Chondrocyte (in vitro differentiated cells): Measurements from ENCODE around the gene RNF167. TPM values are rescaled to one million over a fixed set of nuclear protein-coding genes. Genes with fewer than 3 reads are reported as not detected.

Source experiments
- DNase-seq: peaks from one replicate; pipeline ENCODE4 v3.0.0; 2021; ENCODE audit warnings: mixed read lengths, low spot score
- H3K27ac Mint-ChIP-seq: one replicate; pipeline ENCODE4 v1.8.0; 2021; ENCODE audit warnings: mild to moderate bottlenecking, moderate library complexity, mixed read lengths; ENCODE audit not compliant: unreplicated experiment
- H3K27me3 Mint-ChIP-seq: 2 replicates; pipeline ENCODE4 v1.8.0; 2021; ENCODE audit warnings: low read depth, mixed read lengths
- H3K36me3 Mint-ChIP-seq: 2 replicates; pipeline ENCODE4 v1.8.0; 2021; ENCODE audit warnings: low read depth, mixed read lengths
- H3K4me1 Mint-ChIP-seq: 2 replicates; pipeline ENCODE4 v1.8.0; 2021; ENCODE audit warnings: low read depth, mild to moderate bottlenecking, mixed read lengths
- H3K4me3 Mint-ChIP-seq: one replicate; pipeline ENCODE4 v1.8.0; 2021; ENCODE audit warnings: mild to moderate bottlenecking, moderate library complexity, mixed read lengths; ENCODE audit not compliant: unreplicated experiment
- H3K9me3 Mint-ChIP-seq: 2 replicates; pipeline ENCODE4 v1.8.0; 2021; ENCODE audit warnings: low read depth, mixed read lengths
- total RNA-seq: library from RNA; stranded (reverse); gene quantifications from 3 replicates; pipeline ENCODE4 v1.2.1, GENCODE V29; 2021
- TF ChIP-seq, protein P1 (sequence below): fragments of 200-600 bp; sonication (generic); IDR thresholded peaks from 2 replicates; pipeline ENCODE4 v1.5.0; 2021; ENCODE audit warnings: antibody characterized with exemption, mild to moderate bottlenecking, moderate library complexity

Gene RNF167
- total RNA-seq, 1 donor from 2014 or later, result 74.5 TPM

DNA sequence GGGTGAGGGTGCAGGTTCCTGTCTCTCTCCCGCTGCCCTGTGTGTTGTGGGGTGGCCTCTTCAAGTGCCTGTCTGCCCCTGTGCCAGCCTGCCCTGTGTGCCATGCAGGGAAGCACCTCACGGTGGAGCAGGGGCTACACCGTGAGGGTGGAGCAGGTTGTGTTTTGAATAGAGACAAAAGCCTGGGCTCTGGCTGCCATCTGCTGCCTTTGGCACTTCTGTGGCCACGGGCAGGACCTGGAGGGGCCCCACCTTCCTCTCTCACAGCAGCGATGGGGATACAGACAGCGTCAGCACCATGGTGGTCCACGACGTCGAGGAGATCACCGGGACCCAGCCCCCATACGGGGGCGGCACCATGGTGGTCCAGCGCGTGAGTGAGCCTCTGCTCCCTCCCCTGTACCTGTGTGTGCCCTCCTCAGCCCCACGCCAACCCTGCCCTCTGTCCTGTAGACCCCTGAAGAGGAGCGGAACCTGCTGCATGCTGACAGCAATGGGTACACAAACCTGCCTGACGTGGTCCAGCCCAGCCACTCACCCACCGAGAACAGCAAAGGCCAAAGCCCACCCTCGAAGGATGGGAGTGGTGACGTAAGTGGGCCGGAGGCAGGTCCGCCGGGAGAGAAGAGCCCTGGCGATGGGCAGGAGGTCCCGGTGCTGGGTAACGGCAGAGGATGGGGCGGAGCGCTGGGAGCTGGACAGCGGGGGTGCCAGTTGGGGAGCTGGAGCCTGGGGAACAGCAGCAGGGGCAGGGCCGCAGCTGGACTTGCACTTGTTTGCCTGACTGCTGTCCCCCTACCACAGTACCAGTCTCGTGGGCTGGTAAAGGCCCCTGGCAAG, 46.1 kb upstream of the RNF167 start:
- Mint-ChIP-seq H3K36me3 (peaks cover 30% of the 10 kb centered on the region), H3K9me3 (no peaks in the 10 kb centered on the region), H3K4me1 (no peaks in the 10 kb centered on the region), H3K4me3 (no peak overlapping the region), H3K27me3 (no peaks in the 10 kb centered on the region), H3K27ac (no peak overlapping the region)
- DNase-seq, result no peak
- TF ChIP-seq, protein P1, sequence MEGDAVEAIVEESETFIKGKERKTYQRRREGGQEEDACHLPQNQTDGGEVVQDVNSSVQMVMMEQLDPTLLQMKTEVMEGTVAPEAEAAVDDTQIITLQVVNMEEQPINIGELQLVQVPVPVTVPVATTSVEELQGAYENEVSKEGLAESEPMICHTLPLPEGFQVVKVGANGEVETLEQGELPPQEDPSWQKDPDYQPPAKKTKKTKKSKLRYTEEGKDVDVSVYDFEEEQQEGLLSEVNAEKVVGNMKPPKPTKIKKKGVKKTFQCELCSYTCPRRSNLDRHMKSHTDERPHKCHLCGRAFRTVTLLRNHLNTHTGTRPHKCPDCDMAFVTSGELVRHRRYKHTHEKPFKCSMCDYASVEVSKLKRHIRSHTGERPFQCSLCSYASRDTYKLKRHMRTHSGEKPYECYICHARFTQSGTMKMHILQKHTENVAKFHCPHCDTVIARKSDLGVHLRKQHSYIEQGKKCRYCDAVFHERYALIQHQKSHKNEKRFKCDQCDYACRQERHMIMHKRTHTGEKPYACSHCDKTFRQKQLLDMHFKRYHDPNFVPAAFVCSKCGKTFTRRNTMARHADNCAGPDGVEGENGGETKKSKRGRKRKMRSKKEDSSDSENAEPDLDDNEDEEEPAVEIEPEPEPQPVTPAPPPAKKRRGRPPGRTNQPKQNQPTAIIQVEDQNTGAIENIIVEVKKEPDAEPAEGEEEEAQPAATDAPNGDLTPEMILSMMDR, result no peak

DNA sequence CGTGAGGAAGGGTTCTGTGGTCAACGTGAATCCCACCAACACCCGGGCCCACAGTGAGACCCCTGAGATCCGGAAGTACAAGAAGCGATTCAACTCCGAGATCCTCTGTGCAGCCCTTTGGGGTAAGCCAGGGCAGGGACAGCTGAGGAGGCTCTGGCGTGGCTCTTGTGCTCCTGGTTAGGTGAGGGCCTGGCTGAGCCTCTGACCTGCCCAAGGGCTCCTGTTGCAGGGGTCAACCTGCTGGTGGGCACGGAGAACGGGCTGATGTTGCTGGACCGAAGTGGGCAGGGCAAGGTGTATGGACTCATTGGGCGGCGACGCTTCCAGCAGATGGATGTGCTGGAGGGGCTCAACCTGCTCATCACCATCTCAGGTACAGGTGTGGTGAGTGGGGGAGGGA, 44.9 kb upstream of the RNF167 start:
- peaks cover 31% of the 10 kb centered on the region for H3K36me3 Mint-ChIP-seq
- TF ChIP-seq, protein P1, result no peak
- no peaks in the 10 kb centered on the region for H3K4me1 Mint-ChIP-seq
- peak; percentile 63 for DNase-seq
- no peaks in the 10 kb centered on the region for H3K9me3 Mint-ChIP-seq
- H3K27me3 Mint-ChIP-seq, result no peaks in the 10 kb centered on the region
- no peak overlapping the region for H3K27ac Mint-ChIP-seq
- no peak overlapping the region for H3K4me3 Mint-ChIP-seq

DNA sequence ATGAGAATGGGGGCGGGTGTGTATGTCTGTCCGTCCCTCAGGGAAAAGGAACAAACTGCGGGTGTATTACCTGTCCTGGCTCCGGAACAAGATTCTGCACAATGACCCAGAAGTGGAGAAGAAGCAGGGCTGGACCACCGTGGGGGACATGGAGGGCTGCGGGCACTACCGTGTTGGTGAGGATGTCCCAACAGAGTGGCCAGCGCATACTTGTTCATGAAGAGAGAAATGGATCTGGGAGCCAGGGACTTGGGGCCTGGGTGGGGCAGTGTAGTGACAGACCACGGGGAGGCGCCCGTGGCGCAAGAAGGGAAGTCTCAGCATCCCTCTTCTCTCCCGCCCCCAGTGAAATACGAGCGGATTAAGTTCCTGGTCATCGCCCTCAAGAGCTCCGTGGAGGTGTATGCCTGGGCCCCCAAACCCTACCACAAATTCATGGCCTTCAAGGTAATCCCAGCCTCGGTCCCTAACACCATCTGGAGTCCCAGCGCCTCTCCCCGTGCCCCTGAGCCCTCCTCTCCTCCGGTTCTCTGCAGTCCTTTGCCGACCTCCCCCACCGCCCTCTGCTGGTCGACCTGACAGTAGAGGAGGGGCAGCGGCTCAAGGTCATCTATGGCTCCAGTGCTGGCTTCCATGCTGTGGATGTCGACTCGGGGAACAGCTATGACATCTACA, 44.3 kb upstream of the RNF167 start:
- H3K4me1 Mint-ChIP-seq, result no peaks in the 10 kb centered on the region
- DNase-seq, result peak; percentile 79
- H3K4me3 Mint-ChIP-seq, result no peak overlapping the region
- TF ChIP-seq, protein P1, result peak; percentile 23
- H3K27me3 Mint-ChIP-seq, result no peaks in the 10 kb centered on the region
- no peaks in the 10 kb centered on the region for H3K9me3 Mint-ChIP-seq
- no peak overlapping the region for H3K27ac Mint-ChIP-seq
- peaks cover 28% of the 10 kb centered on the region for H3K36me3 Mint-ChIP-seq

DNA sequence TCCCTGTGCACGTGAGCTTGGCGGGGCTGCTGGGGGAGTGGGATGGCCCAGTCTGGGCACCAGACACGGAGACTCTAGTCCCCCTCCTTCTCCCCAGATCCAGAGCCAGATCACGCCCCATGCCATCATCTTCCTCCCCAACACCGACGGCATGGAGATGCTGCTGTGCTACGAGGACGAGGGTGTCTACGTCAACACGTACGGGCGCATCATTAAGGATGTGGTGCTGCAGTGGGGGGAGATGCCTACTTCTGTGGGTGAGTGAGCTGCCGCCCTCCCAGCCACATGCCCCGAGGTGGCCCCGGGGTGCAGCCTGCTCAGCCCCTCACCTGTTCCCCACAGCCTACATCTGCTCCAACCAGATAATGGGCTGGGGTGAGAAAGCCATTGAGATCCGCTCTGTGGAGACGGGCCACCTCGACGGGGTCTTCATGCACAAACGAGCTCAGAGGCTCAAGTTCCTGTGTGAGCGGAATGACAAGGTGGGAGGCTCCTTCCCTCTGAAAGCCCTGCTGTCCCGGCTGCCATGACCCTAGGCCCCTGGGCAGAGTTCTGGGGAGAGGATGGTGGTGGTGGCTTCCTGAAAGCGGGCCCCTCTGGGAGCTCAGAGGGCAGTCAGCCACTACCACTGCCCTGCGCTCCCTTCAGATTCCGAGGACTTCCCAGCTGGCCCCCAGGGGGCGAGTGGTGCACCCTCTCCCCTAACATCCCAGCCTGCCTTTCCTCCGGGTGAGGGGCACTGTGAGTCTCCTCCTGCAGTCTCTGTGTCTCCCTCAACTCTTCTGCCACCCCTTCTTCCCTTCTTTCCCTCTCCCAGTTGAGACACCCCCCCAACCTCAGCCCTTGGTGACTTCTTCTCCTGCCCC, 43.5 kb upstream of the RNF167 start:
- TF ChIP-seq, protein P1, result no peak
- H3K27me3 Mint-ChIP-seq, result no peaks in the 10 kb centered on the region
- peaks cover 26% of the 10 kb centered on the region for H3K36me3 Mint-ChIP-seq
- H3K9me3 Mint-ChIP-seq, result no peaks in the 10 kb centered on the region
- no peak overlapping the region for H3K27ac Mint-ChIP-seq
- H3K4me1 Mint-ChIP-seq, result no peaks in the 10 kb centered on the region
- peak; percentile 72 for DNase-seq
- no peak overlapping the region for H3K4me3 Mint-ChIP-seq

DNA sequence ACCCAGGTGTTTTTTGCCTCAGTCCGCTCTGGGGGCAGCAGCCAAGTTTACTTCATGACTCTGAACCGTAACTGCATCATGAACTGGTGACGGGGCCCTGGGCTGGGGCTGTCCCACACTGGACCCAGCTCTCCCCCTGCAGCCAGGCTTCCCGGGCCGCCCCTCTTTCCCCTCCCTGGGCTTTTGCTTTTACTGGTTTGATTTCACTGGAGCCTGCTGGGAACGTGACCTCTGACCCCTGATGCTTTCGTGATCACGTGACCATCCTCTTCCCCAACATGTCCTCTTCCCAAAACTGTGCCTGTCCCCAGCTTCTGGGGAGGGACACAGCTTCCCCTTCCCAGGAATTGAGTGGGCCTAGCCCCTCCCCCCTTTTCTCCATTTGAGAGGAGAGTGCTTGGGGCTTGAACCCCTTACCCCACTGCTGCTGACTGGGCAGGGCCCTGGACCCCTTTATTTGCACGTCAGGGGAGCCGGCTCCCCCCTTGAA, 42.8 kb upstream of the RNF167 start:
- Mint-ChIP-seq H3K4me3 (no peak overlapping the region), H3K27me3 (no peaks in the 10 kb centered on the region), H3K36me3 (peaks cover 26% of the 10 kb centered on the region), H3K9me3 (no peaks in the 10 kb centered on the region), H3K4me1 (no peaks in the 10 kb centered on the region), H3K27ac (no peak overlapping the region)
- DNase-seq, result no peak
- TF ChIP-seq, protein P1, result no peak
